Neural cell (in vitro differentiated cells): ENCODE results near the gene SOAT2. TPM values are rescaled to one million over a fixed set of nuclear protein-coding genes. Genes with fewer than 3 reads are reported as not detected.

Experiments
- H2AFZ ChIP-seq: fragments of 200-600, 300-800 bp; sonication (generic), shearing (Covaris generic); 2 replicates; pipeline ENCODE4 v1.6.0; 2014; ENCODE audit warnings: low read depth, mild to moderate bottlenecking, antibody characterized with exemption, low read length, moderate library complexity
- H3F3A ChIP-seq: fragments of 200-600 bp; shearing (Covaris generic); 2 replicates; pipeline ENCODE4 v1.6.1; 2016; ENCODE audit warnings: mild to moderate bottlenecking, moderate library complexity, mixed read lengths, antibody characterized with exemption, low read length; ENCODE audit not compliant: insufficient read depth, poor library complexity, severe bottlenecking
- H3K27ac ChIP-seq: fragments of 200-600, 300-800 bp; sonication (generic), shearing (Covaris generic); 2 replicates; pipeline ENCODE4 v1.5.1; 2014; ENCODE audit warnings: mild to moderate bottlenecking, low read length, moderate library complexity
- H3K27me3 ChIP-seq: fragments of 300-800, 200-600 bp; sonication (generic), shearing (Covaris generic); 2 replicates; pipeline ENCODE4 v1.6.0; 2014; ENCODE audit warnings: mild to moderate bottlenecking, low read depth, low read length, moderate library complexity; ENCODE audit not compliant: insufficient read depth
- H3K36me3 ChIP-seq: fragments of 300-800, 200-600 bp; sonication (generic), shearing (Covaris generic); 2 replicates; pipeline ENCODE4 v1.5.1; 2014; ENCODE audit warnings: mild to moderate bottlenecking, antibody characterized with exemption, low read length, moderate library complexity; ENCODE audit not compliant: insufficient read depth
- H3K4me2 ChIP-seq: fragments of 300-800, 200-600 bp; sonication (generic), shearing (Covaris generic); 2 replicates; pipeline ENCODE4 v1.6.0; 2014; ENCODE audit warnings: mild to moderate bottlenecking, low read length
- H3K4me3 ChIP-seq: fragments of 300-800, 200-600 bp; sonication (generic), shearing (Covaris generic); 2 replicates; pipeline ENCODE4 v1.5.1; 2014; ENCODE audit warnings: mild to moderate bottlenecking, low read length, moderate library complexity
- H3K79me2 ChIP-seq: fragments of 200-600 bp; shearing (Covaris generic); replicated peaks from 2 replicates; pipeline ENCODE4 v1.6.0; 2014; ENCODE audit warnings: mild to moderate bottlenecking, low read length, moderate library complexity; ENCODE audit not compliant: insufficient read depth
- H3K9ac ChIP-seq: fragments of 300-800, 200-600 bp; sonication (generic), shearing (Covaris generic); 2 replicates; pipeline ENCODE4 v1.6.1; 2016; ENCODE audit warnings: mild to moderate bottlenecking, low read length, mixed read lengths
- H3K9me2 ChIP-seq: fragments of 200-600 bp; shearing (Covaris generic); 2 replicates; pipeline ENCODE4 v1.6.1; 2016; ENCODE audit warnings: mild to moderate bottlenecking, low read length, mixed read lengths; ENCODE audit not compliant: insufficient read depth
- H3K9me3 ChIP-seq: fragments of 200-600, 300-800 bp; sonication (generic), shearing (Covaris generic); 2 replicates; pipeline ENCODE4 v1.6.1; 2016; ENCODE audit warnings: mild to moderate bottlenecking, mixed run types, low read length, moderate library complexity, mixed read lengths
- H4K20me1 ChIP-seq: fragments of 200-600 bp; shearing (Covaris generic); 2 replicates; pipeline ENCODE4 v1.6.1; 2016; ENCODE audit warnings: mild to moderate bottlenecking, mixed run types; ENCODE audit not compliant: insufficient read depth
- CTCF ChIP-seq: fragments of 450-650 bp; IDR thresholded peaks from 2 replicates; pipeline ENCODE4 v1.5.1; 2014; ENCODE audit warnings: antibody characterized with exemption, mild to moderate bottlenecking, moderate library complexity; ENCODE audit not compliant: poor library complexity, severe bottlenecking
- EP300 ChIP-seq: fragments of 450-650 bp; conservative IDR thresholded peaks from 2 replicates; pipeline ENCODE4 v1.6.1; 2014; ENCODE audit warnings: antibody characterized with exemption, mild to moderate bottlenecking, moderate library complexity; ENCODE audit not compliant: poor library complexity, severe bottlenecking
- EZH2 ChIP-seq: fragments of 200-600, 300-800 bp; shearing (Covaris generic), sonication (generic); IDR thresholded peaks from 2 replicates; pipeline ENCODE4 v1.6.1; 2014; ENCODE audit warnings: antibody characterized with exemption, low read length, borderline replicate concordance, mild to moderate bottlenecking; ENCODE audit not compliant: insufficient read depth, poor library complexity, severe bottlenecking
- MXI1 ChIP-seq: fragments of 450-650 bp; conservative IDR thresholded peaks from 2 replicates; pipeline ENCODE4 v1.6.1; 2014; ENCODE audit warnings: antibody characterized with exemption, mild to moderate bottlenecking; ENCODE audit not compliant: poor library complexity, severe bottlenecking
- POLR2AphosphoS5 ChIP-seq: IDR thresholded peaks from 2 replicates; pipeline ENCODE4 v1.6.1; 2012
- RAD21 ChIP-seq: fragments of 450-650 bp; conservative IDR thresholded peaks from 2 replicates; pipeline ENCODE4 v1.6.1; 2014; ENCODE audit warnings: antibody characterized with exemption, mild to moderate bottlenecking, moderate library complexity
- REST ChIP-seq: IDR thresholded peaks from 2 replicates; pipeline ENCODE4 v1.6.1; 2012; ENCODE audit warnings: borderline replicate concordance
- SMC3 ChIP-seq: fragments of 450-650 bp; conservative IDR thresholded peaks from 2 replicates; pipeline ENCODE4 v1.6.1; 2014; ENCODE audit warnings: antibody characterized with exemption, mild to moderate bottlenecking, moderate library complexity; ENCODE audit not compliant: poor library complexity
- TAF1 ChIP-seq: IDR thresholded peaks from 2 replicates; pipeline ENCODE4 v1.6.1; 2012; ENCODE audit warnings: low read depth
- polyA minus RNA-seq: library from RNA; depleted of rRNA, polyadenylated mRNA; stranded (reverse); fragments of >200 nt; gene quantifications from 2 replicates; pipeline ENCODE4 v1.2.3, GENCODE V29; 2014
- polyA plus RNA-seq: library from polyadenylated mRNA; depleted of rRNA; stranded (reverse); fragments of >200 nt; gene quantifications from 2 replicates; pipeline ENCODE4 v1.2.3, GENCODE V29; 2014

SOAT2 gene
- polyA plus RNA-seq, result not detected in 2 replicates
- not detected in 2 replicates for polyA minus RNA-seq

GRCh38 chr12:53102883-53103807, at the start of gene SOAT2:
SOAT2 (plus strand) TSS chr12:53103486; CDS start chr12:53103578, 92 bp downstream.
- H3K79me2 ChIP-seq, result no peaks in the 10 kb centered on the region
- TF ChIP-seq RAD21, result no peak
- TF ChIP-seq EP300, result no peak
- no peak for TF ChIP-seq SMC3
- TF ChIP-seq MXI1, result no peak
- no peak for TF ChIP-seq REST
- no peak for TF ChIP-seq TAF1
- TF ChIP-seq POLR2AphosphoS5, result no peak
- TF ChIP-seq EZH2, result no peak
- TF ChIP-seq CTCF, result no peak
- no peak within 1 kb of the TSS for H3K4me2 ChIP-seq

GRCh38 chr12:53054112-53054878, 49.0 kb upstream of the SOAT2 start:
- no peaks in the 10 kb centered on the region for H3K9me3 ChIP-seq
- peak overlapping the region; percentile 63 for H3K4me2 ChIP-seq
- H3K9me2 ChIP-seq, result no peaks in the 10 kb centered on the region
- peak overlapping the region; percentile 66 for H3K9ac ChIP-seq
- no peaks in the 10 kb centered on the region for H4K20me1 ChIP-seq
- no peaks in the 10 kb centered on the region for H3K27me3 ChIP-seq
- H3F3A ChIP-seq, result no peaks in the 10 kb centered on the region
- H3K36me3 ChIP-seq, result no peaks in the 10 kb centered on the region
- TF ChIP-seq RAD21 (no peak), POLR2AphosphoS5 (peak; percentile 77), REST (peak; percentile 48), MXI1 (peak; percentile 98), EZH2 (no peak)
- H3K27ac ChIP-seq, result peak overlapping the region; percentile 53
- H3K79me2 ChIP-seq, result no peaks in the 10 kb centered on the region
- H2AFZ ChIP-seq, result peak overlapping the region; percentile 73
- H3K4me3 ChIP-seq, result peak overlapping the region; percentile 74

More at GRCh38 chr12:53102883-53103807, at the start of gene SOAT2:
- Histone ChIP-seq H3K9me2 (no peaks in the 10 kb centered on the region), H3K27ac (no peak within 1 kb of the TSS), H3F3A (no peaks in the 10 kb centered on the region), H4K20me1 (no peaks in the 10 kb centered on the region), H3K4me3 (no peak within 1 kb of the TSS), H3K36me3 (no peaks in the 10 kb centered on the region), H3K9ac (no peak within 1 kb of the TSS), H2AFZ (no peak within 1 kb of the TSS), H3K9me3 (no peaks in the 10 kb centered on the region), H3K27me3 (peaks cover 13% of the 10 kb centered on the region)
